HG02798 (cell line): ENCODE results near the gene NUP88.
"Not testable (repeated sequence)": the region's sequence is repeated elsewhere in the genome, so short reads cannot be mapped to it uniquely, and the experiment has no call there.

Source experiments
- ATAC-seq: cut with Tn5 transposase; IDR thresholded peaks from one replicate; pipeline ENCODE4 v1.9.1; 2021; ENCODE audit warnings: mild to moderate bottlenecking; ENCODE audit not compliant: unreplicated experiment, poor library complexity

Gene NUP88

GRCh38 chr17:5419356-5419958 lies at the start of gene NUP88:
Gene NUP88 (minus strand): TSS chr17:5419662. CDS start chr17:5419650, 12 bp downstream.
- ATAC-seq = peak; percentile 94

GRCh38 chr17:5468075-5468473 lies 48.6 kb upstream of the NUP88 start:
- ATAC-seq = no peak

- no peak for ATAC-seq
Measured at GRCh38 chr17:5467416-5467815, 48.0 kb upstream of the NUP88 start.

GRCh38 chr17:5466295-5466694 lies 46.8 kb upstream of the NUP88 start:
- no peak for ATAC-seq

- ATAC-seq = no peak
Measured at GRCh38 chr17:5464717-5465507, 45.5 kb upstream of the NUP88 start.

GRCh38 chr17:5446786-5447185 lies 27.3 kb upstream of the NUP88 start:
- ATAC-seq = no peak

GRCh38 chr17:5444209-5444608 lies 24.7 kb upstream of the NUP88 start:
- ATAC-seq = no peak

GRCh38 chr17:5443728-5444127 lies 24.3 kb upstream of the NUP88 start:
- no peak for ATAC-seq

GRCh38 chr17:5439446-5439764 lies 19.9 kb upstream of the NUP88 start:
- ATAC-seq = no peak

- peak; percentile 94 for ATAC-seq
Measured at GRCh38 chr17:5438716-5439445, 19.4 kb upstream of the NUP88 start, which contains the start of gene C1QBP. Gene C1QBP (minus strand): TSS chr17:5439155. CDS start chr17:5439073, 82 bp downstream.

- ATAC-seq = no peak
Measured at GRCh38 chr17:5437721-5438317, 18.4 kb upstream of the NUP88 start.

- not testable (repeated sequence) for ATAC-seq
Measured at GRCh38 chr17:5435781-5436315, 16.4 kb upstream of the NUP88 start.

GRCh38 chr17:5434984-5435383 lies 15.5 kb upstream of the NUP88 start:
- no peak for ATAC-seq

GRCh38 chr17:5431949-5432556 lies 12.6 kb upstream of the NUP88 start:
- ATAC-seq = no peak

GRCh38 chr17:5431234-5431633 lies 11.8 kb upstream of the NUP88 start:
- not testable (repeated sequence) for ATAC-seq

- no peak for ATAC-seq
Measured at GRCh38 chr17:5430413-5430999, 11.0 kb upstream of the NUP88 start.

GRCh38 chr17:5429191-5429887 lies 9.9 kb upstream of the NUP88 start:
- ATAC-seq = no peak

- ATAC-seq = no peak
Measured at GRCh38 chr17:5425826-5426225, 6.4 kb upstream of the NUP88 start.

- no peak for ATAC-seq
Measured at GRCh38 chr17:5424909-5425308, 5.4 kb upstream of the NUP88 start.
